Renal cortical epithelial cell (primary cell): ENCODE measurements around the gene PXN. TPM values are rescaled to one million over a fixed set of nuclear protein-coding genes. Genes with fewer than 3 reads are reported as not detected.

Source experiments
- DNase-seq: peaks from one replicate; pipeline ENCODE4 v3.0.0-alpha.2; 2011; ENCODE audit warnings: low read depth
- total RNA-seq: library from RNA; depleted of rRNA; stranded (reverse); fragments of >200 nt; gene quantifications from 2 replicates; pipeline ENCODE4 v1.2.3, GENCODE V29; 2014

Gene PXN
- total RNA-seq = 38.4 and 63.1 TPM in 2 replicates

GRCh38 chr12:120265473-120266179 is at the start of gene PXN:
Gene PXN, minus strand, starts transcription at chr12:120265730. Its CDS starts 101 bp downstream, at chr12:120265629.
- DNase-seq = peak; percentile 30

GRCh38 chr12:120314220-120314619 is 48.7 kb upstream of the PXN start:
- DNase-seq = no peak

- DNase-seq = peak; percentile 95
These were observed 36.7 kb upstream of the PXN start, which contains the start of gene SIRT4 for GRCh38 chr12:120301962-120302815. Gene SIRT4, plus strand, starts transcription at chr12:120302321. Its CDS starts 1,241 bp downstream, at chr12:120303562.

- DNase-seq = peak; percentile 95
These were observed 27.4 kb upstream of the PXN start, which contains the start of gene RNU4-1 for GRCh38 chr12:120292661-120293531. Gene RNU4-1, minus strand, starts transcription at chr12:120293237.

- no peak for DNase-seq
These were observed 26.8 kb upstream of the PXN start for GRCh38 chr12:120292411-120292660.

GRCh38 chr12:120290609-120291305 is 25.2 kb upstream of the PXN start:
- no peak for DNase-seq

- no peak for DNase-seq
These were observed 22.0 kb upstream of the PXN start for GRCh38 chr12:120287491-120287890.

GRCh38 chr12:120286768-120287490 is 21.4 kb upstream of the PXN start:
- DNase-seq = no peak

- no peak for DNase-seq
These were observed 18.9 kb upstream of the PXN start for GRCh38 chr12:120284381-120284780.

- DNase-seq = no peak
These were observed 17.8 kb upstream of the PXN start for GRCh38 chr12:120283318-120283717.

- no peak for DNase-seq
These were observed 12.9 kb upstream of the PXN start for GRCh38 chr12:120278137-120279069.

- peak; percentile 18 for DNase-seq
These were observed 11.2 kb upstream of the PXN start for GRCh38 chr12:120276734-120277133.

GRCh38 chr12:120267736-120268135 is 2.2 kb upstream of the PXN start:
- no peak for DNase-seq

- no peak for DNase-seq
These were observed 795 bp upstream of the PXN start for GRCh38 chr12:120266180-120266870.

GRCh38 chr12:120264904-120265472 is 542 bp downstream of the PXN start:
- no peak for DNase-seq

- DNase-seq = no peak
These were observed 1.2 kb downstream of the PXN start for GRCh38 chr12:120264086-120264903.

- DNase-seq = no peak
These were observed 1.8 kb downstream of the PXN start for GRCh38 chr12:120263748-120264085.
